Placental epithelial cell (primary cell): ENCODE results near the gene B4GALNT2. TPM values are rescaled to one million over a fixed set of nuclear protein-coding genes. Genes with fewer than 3 reads are reported as not detected.

Experiments
- total RNA-seq: library from RNA; depleted of rRNA; stranded (reverse); fragments of >200 nt; gene quantifications from 2 replicates; pipeline ENCODE4 v1.2.3, GENCODE V29; 2012

Gene B4GALNT2
- total RNA-seq, result not detected in 2 replicates

GRCh38 chr17:49132699-49133364 is at the start of gene B4GALNT2:
B4GALNT2 (plus strand) TSS chr17:49132769; CDS start chr17:49132793, 24 bp downstream.

DNA sequence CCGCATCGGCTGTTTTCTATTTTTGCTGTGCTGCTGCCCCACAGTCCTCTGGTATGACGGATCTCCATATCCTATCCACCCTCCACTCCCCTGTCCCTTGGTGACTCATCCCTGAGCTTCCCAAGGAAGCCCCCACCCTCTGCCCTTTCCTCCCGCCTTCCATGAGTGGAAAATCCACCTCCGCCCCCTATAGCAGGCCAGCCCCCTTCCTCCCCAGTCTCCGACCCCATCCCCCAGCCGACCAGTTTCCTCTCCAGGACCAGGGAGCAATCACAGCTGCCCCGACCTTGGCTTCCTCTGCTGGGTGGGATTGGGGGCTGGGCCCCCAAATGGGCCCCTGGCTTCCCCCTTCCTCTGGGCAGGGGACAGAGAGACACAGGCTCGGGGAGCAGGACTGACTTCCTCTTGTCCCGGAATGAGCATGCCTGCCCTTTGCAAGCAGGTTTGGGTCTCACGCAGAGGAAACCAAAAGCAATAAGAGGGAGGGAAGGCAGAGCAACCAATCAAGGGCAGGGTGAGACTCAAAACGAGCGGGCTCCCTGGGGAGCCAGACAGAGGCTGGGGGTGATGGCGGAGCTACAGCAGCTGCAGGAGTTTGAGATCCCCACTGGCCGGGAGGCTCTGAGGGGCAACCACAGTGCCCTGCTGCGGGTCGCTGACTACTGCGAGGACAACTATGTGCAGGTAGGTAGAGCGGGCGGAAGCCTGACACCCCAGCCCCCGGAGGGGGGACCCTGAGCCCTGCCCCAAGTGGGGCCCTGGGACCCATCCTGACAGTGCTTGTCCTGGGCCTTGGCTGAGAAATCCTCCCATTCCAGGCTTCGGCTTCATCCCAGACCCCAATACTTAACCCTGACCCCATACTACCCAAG is 77.8 kb downstream of the B4GALNT2 start, which contains the start of the genes ABI3 and GNGT2:
Gene ABI3, plus strand, starts transcription at position 550 of the 872 bp plus-strand sequence. Its CDS starts 18 bp downstream, at position 568.
Gene GNGT2, minus strand, starts transcription at position 417 of the 872 bp plus-strand sequence. CDS start 3,152 bp downstream, outside the sequence.

Other genes with a start within 250 kb of the B4GALNT2 start
- gene ATP5MC1, start 240.0 kb upstream of the B4GALNT2 start, total RNA-seq, result 11.8 and 122 TPM in 2 replicates
- 79.7 and 82.6 TPM in 2 replicates for gene UBE2Z, start 224.4 kb upstream of the B4GALNT2 start, total RNA-seq
- gene SNF8, start 187.9 kb upstream of the B4GALNT2 start, total RNA-seq, result 47.1 and 144 TPM in 2 replicates
- gene GIP, start 164.2 kb upstream of the B4GALNT2 start, total RNA-seq, result not detected in 2 replicates
- gene IGF2BP1, start 135.4 kb upstream of the B4GALNT2 start, total RNA-seq, result 20.4 and 24.3 TPM in 2 replicates
- not detected in 2 replicates for gene GNGT2, start 77.8 kb downstream of the B4GALNT2 start, total RNA-seq
- gene ABI3, start 77.9 kb downstream of the B4GALNT2 start, total RNA-seq, result not detected in 2 replicates
- not detected in 2 replicates for gene PHOSPHO1, start 98.0 kb downstream of the B4GALNT2 start, total RNA-seq
- gene ZNF652, start 229.5 kb downstream of the B4GALNT2 start, total RNA-seq, result 37.7 and 40.0 TPM in 2 replicates